Loucy (cell line): ENCODE measurements around the gene CLCC1.

Experiments
- H2AFZ ChIP-seq: fragments of 200-600 bp; sonication (generic); 2 replicates; pipeline ENCODE4 v1.6.0; 2016; ENCODE audit warnings: antibody characterized with exemption, mild to moderate bottlenecking, low read length, moderate library complexity
- H3F3A ChIP-seq: fragments of 200-600 bp; 2 replicates; pipeline ENCODE4 v1.6.0; 2016; ENCODE audit warnings: antibody characterized with exemption, low read depth, mild to moderate bottlenecking
- H3K27me3 ChIP-seq: fragments of 200-600 bp; sonication (generic); 2 replicates; pipeline ENCODE4 v1.6.1; 2014; ENCODE audit warnings: low read length, mild to moderate bottlenecking; ENCODE audit not compliant: insufficient read depth, poor library complexity, severe bottlenecking
- H3K36me3 ChIP-seq: fragments of 200-600 bp; sonication (generic); 2 replicates; pipeline ENCODE4 v1.6.1; 2016; ENCODE audit warnings: low read length; ENCODE audit not compliant: insufficient read depth
- H3K4me1 ChIP-seq: fragments of 200-600 bp; sonication (generic); 2 replicates; pipeline ENCODE4 v1.5.1; 2014; ENCODE audit warnings: low read length, mild to moderate bottlenecking; ENCODE audit not compliant: insufficient read depth, poor library complexity, severe bottlenecking
- H3K4me2 ChIP-seq: fragments of 200-600 bp; sonication (generic); 2 replicates; pipeline ENCODE4 v1.6.0; 2014; ENCODE audit warnings: antibody characterized with exemption, low read length, low read depth, mild to moderate bottlenecking; ENCODE audit not compliant: poor library complexity, severe bottlenecking
- H3K4me3 ChIP-seq: fragments of 200-600 bp; sonication (generic); 2 replicates; pipeline ENCODE4 v1.5.1; 2014; ENCODE audit warnings: low read length, mild to moderate bottlenecking, mixed read lengths; ENCODE audit not compliant: poor library complexity, severe bottlenecking
- H3K79me2 ChIP-seq: fragments of 200-600 bp; sonication (generic); 2 replicates; pipeline ENCODE4 v1.6.1; 2014; ENCODE audit warnings: low read length; ENCODE audit not compliant: insufficient read depth
- H3K9ac ChIP-seq: fragments of 200-600 bp; sonication (generic); 2 replicates; pipeline ENCODE4 v1.6.0; 2014; ENCODE audit warnings: mild to moderate bottlenecking, low read depth, low read length, moderate library complexity; ENCODE audit not compliant: poor library complexity, severe bottlenecking
- H3K9me2 ChIP-seq: fragments of 200-600 bp; sonication (generic); replicated peaks from 2 replicates; pipeline ENCODE4 v1.6.1; 2016; ENCODE audit warnings: low read depth, low read length, mixed read lengths
- H3K9me3 ChIP-seq: fragments of 200-600 bp; sonication (generic); 2 replicates; pipeline ENCODE4 v1.6.1; 2014; ENCODE audit warnings: mild to moderate bottlenecking, antibody characterized with exemption, low read length, low read depth; ENCODE audit not compliant: insufficient read depth
- H4K20me1 ChIP-seq: fragments of 200-600 bp; sonication (generic); 2 replicates; pipeline ENCODE4 v1.6.0; 2014; ENCODE audit warnings: antibody characterized with exemption, low read length, mild to moderate bottlenecking; ENCODE audit not compliant: insufficient read depth, poor library complexity, severe bottlenecking
- CTCF ChIP-seq: fragments of 200-600 bp; sonication (generic); conservative IDR thresholded peaks from 2 replicates; pipeline ENCODE4 v1.5.1; 2014; ENCODE audit warnings: mild to moderate bottlenecking, antibody characterized with exemption, low read length
- EZH2phosphoT487 ChIP-seq: fragments of 200-600 bp; IDR thresholded peaks from 2 replicates; pipeline ENCODE4 v1.6.1; 2018; ENCODE audit warnings: antibody characterized with exemption, mild to moderate bottlenecking, moderate library complexity, borderline replicate concordance

CLCC1 gene

GRCh38 chr1:108976658-108977057 lies 13.4 kb upstream of the CLCC1 start:
- Histone ChIP-seq H3K4me1 (no peaks in the 10 kb centered on the region), H3K36me3 (peaks cover 33% of the 10 kb centered on the region; the same call in 1 of the 2 replicates), H4K20me1 (no peaks in the 10 kb centered on the region), H3K9me2 (no peaks in the 10 kb centered on the region), H3K9ac (no peak overlapping the region), H3K79me2 (no peaks in the 10 kb centered on the region), H3K27me3 (no peaks in the 10 kb centered on the region), H3K9me3 (no peaks in the 10 kb centered on the region), H3F3A (no peaks in the 10 kb centered on the region), H3K4me2 (no peak overlapping the region), H2AFZ (no peak overlapping the region), H3K4me3 (no peak overlapping the region)
- TF ChIP-seq CTCF (no peak), EZH2phosphoT487 (no peak)

- Histone ChIP-seq H3F3A (no peaks in the 10 kb centered on the region), H3K79me2 (no peaks in the 10 kb centered on the region), H2AFZ (no peak overlapping the region), H3K9ac (no peak overlapping the region), H3K27me3 (no peaks in the 10 kb centered on the region), H3K4me2 (no peak overlapping the region), H3K9me2 (no peaks in the 10 kb centered on the region), H3K9me3 (no peaks in the 10 kb centered on the region), H3K36me3 (peaks cover 29% of the 10 kb centered on the region; the same call in 1 of the 2 replicates), H3K4me1 (no peaks in the 10 kb centered on the region), H3K4me3 (no peak overlapping the region), H4K20me1 (no peaks in the 10 kb centered on the region)
- no peak for TF ChIP-seq EZH2phosphoT487
- no peak for TF ChIP-seq CTCF
Observed at GRCh38 chr1:108972951-108973350, 9.7 kb upstream of the CLCC1 start.

- Histone ChIP-seq H3K79me2 (no peaks in the 10 kb centered on the region), H4K20me1 (no peaks in the 10 kb centered on the region), H3F3A (no peaks in the 10 kb centered on the region), H3K9ac (no peak overlapping the region), H3K4me3 (no peak overlapping the region), H3K9me3 (no peaks in the 10 kb centered on the region), H3K4me1 (no peaks in the 10 kb centered on the region), H3K27me3 (peaks cover 7% of the 10 kb centered on the region), H3K36me3 (peaks cover 17% of the 10 kb centered on the region; the same call in 1 of the 2 replicates), H3K9me2 (no peaks in the 10 kb centered on the region), H2AFZ (no peak overlapping the region), H3K4me2 (no peak overlapping the region)
- no peak for TF ChIP-seq CTCF
- no peak for TF ChIP-seq EZH2phosphoT487
Observed at GRCh38 chr1:108969346-108969745, 6.1 kb upstream of the CLCC1 start.
